GM18517 (cell line): ENCODE measurements around the gene FRMPD3.
A peak's percentile ranks its signal among the peaks of the same experiment; 100 is the strongest.
"Not testable (repeated sequence)": the region's sequence is repeated elsewhere in the genome, so short reads cannot be mapped to it uniquely, and the experiment has no call there.

Experiments used
- ATAC-seq: cut with Tn5 transposase; IDR thresholded peaks from one replicate; pipeline ENCODE4 v1.9.1; 2021; ENCODE audit warnings: mild to moderate bottlenecking, moderate library complexity; ENCODE audit not compliant: unreplicated experiment

FRMPD3 gene

DNA sequence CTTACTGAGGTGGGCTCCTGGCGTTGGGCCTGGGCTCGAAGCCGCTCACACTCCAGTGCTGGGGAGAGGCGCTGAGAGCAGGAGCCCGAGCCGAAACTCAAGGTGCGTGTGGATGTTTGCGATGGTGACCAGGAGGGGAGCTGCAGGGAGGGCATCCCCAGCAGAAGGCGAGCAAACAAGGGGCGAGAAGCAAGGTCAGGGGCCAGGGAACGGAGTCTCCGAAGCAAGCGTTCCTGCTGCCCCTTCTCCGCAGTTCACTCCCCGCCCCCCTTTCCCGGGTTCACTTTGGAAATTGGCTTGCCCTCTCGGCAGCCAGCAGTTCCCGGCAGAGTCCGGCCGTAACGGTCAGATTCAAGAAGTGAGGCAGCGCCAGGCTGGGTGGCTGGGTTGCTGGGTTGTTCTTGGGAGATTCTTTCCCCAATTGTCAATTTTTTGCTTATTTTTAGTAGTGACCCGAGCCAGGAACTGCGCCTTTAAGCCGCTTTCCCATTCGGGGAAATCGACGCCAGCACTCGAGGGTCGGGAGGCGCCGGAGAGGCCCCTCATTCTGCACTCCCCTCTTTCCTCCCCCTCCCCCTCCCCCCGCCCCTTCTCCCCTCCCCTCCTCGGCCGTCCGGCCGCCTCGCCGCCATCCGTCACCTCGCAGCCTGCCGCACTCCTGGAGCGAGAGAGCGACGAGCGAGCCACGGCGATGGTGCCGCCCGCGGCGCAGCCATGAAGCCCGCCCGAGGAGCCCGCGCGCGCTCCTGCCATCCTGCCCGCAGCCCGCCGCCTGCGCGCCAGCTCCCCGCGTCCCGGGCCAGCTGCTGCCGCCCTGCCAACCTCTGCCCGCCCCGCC, at the start of gene FRMPD3:
Gene FRMPD3 (plus strand): TSS at position 655 of the 838 bp plus-strand sequence. CDS start 76,937 bp downstream, outside the sequence.
- no peak for ATAC-seq

DNA sequence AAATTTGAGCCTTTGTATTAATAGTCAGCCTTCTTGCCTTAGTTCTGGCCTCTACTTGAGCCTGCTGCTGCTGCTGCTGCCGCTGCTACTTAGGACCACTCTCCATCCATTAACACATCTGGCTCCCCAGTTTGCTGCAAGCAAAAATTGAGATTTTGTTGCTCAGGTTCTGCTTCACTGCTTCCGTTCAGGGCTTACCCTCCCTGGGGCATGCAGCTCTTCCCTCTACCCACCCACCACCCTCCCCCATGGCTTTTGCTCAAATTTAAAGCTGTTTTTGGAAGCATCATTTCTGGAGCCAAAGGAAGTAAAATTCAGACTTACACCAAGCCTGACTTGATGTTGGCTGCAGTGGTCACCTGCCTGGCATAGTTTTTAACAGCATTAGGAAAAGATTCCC, 28.9 kb upstream of the FRMPD3 start:
- no peak for ATAC-seq

DNA sequence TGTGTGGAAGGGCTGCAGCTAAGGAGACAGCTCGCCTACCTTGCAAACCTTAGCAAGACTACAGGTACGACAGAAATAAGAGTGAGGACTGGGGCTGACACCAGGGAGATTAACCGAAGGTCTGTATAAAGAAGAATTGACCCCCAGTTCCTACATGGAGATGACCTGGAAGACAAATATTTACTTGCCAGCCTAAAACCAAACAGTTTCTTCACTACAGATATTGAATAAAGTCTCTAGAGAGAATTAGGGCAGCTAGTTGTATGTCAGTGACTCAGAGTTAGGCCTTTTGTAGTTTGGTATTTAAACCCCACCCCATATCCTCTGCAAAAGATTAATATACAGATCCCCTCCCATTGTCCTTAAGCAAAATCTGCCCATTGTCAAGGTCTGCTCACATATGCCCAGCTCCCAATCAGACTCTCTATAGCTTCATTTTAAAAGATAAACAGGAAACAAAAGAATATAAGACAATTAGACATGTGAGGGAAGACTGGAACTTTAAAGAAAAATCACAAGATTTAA, 28.1 kb upstream of the FRMPD3 start:
- ATAC-seq: no peak

DNA sequence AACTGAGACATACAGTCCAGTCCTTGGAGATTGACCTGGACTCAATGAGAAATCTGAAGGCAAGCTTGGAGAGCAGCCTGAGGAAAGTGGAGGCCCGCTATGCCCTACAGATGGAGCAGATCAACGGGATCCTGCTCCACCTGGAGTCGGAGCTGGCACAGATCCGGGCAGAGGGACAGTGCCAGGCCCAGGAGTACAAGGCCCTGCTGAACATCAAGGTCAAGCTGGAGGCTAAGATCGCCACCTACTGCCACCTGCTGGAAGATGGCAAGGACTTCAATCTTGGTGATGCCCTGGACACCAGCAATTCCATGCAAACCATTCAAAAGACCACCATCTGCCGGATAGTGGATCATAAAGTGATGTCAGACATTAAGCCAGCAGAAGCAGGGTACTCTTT, 20.4 kb upstream of the FRMPD3 start:
- ATAC-seq: no peak

DNA sequence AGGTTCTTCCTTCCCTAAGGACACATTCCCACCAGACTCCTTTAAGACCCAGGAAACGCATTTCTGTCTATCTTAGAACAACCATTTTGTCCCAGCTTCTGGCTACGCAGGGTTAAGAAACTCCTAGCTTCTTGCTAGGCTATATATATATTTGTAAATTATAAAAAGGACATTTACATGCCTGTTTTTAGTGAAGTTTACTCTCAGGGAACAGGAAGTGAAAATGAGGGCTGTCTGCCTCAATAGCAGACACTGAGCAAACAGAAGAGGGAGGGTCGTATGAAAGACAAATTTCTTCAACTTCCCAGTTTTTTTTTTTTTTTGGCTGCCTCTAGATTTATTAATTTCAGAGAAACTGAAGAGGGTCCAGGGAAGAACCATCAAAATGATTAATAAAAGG, 9.3 kb upstream of the FRMPD3 start:
- no peak for ATAC-seq

DNA sequence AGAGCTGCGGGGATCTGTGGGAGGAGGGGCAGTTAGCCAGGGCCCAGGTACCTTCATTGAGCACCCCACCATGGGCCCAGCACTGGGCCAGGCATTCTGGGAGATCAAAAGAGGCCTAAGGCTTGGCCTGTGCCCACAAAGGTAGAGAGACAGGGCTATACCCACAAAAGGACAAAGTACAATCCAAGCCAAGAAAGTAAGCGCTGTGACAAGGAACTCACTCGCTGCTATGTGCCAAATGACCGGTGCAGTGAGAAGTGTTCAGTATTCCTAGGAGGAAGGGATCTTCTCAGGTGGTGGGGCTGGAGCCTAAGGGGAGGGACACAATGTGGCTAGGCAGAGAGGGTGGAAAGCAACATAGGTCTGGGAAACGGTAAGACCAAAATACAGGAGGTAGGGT, 8.8 kb upstream of the FRMPD3 start:
- ATAC-seq: no peak

DNA sequence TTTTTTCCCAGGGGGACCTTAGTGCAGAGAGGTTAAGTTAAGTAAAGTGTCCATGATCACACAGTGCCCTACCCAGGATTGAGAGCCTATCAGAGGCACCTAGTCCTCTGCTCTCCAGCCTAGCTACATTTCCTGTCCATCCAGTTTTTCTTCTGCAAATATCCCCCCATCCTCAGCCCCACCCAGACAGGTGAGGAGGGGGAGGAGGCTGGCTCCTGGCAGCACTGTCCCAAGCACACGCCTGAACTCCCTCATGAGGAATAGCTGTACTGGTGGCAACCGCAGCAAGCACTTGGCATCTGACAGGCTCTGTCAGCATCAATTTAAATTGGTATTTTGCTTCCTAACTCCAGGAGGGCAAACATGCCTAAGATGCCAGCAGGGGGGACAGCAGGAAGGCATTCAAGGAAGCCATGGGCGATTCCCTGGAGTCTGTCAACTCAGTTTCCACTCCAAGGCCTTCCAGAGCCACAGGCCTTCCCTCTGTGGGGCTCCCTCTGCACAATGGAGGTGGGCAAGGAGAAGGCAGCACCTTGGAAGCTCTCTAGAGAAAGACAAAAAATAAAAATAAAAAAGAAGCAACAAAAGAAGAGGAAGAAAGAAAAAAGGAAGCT, 6.4 kb upstream of the FRMPD3 start:
- ATAC-seq: no peak

DNA sequence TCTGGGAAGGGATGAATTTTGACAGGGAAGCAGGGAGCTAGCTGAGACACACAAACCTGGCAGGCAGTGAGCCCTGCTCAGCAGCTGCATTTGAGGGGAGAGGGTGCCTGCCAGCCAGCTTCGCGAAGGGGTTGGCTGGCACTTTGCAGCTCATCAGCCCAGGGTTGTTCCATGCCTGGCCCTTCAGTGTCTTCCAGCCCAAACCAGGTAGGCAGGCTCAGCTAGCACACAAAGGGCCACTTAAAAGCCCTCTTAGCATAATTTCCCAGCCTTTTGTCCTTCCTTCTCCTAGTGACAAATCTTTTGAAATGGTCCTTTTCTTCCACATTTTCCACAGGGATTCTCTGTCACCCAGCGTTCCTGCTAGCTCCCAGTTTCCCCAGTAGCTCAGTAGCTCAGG, 4.3 kb upstream of the FRMPD3 start:
- no peak for ATAC-seq

DNA sequence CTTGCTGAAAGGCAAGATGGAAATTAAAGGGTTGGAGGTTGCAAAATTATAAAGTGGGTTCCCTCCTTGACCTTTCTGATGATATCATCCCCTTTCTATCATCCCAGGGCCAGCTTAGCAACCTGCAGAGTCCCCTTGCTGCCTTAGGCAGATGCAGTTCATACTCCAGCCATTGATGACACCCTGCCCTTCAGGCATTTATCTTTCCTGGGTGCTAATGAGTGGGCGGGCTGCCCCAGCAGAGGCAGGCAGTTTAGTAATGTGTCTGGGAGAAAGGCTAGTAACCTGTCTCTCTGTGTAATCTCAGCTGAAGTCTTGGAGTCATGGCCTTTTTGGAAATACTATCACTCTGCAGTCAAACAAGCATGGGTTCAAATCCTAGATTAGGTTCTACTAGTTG, 3.8 kb upstream of the FRMPD3 start:
- ATAC-seq: no peak

DNA sequence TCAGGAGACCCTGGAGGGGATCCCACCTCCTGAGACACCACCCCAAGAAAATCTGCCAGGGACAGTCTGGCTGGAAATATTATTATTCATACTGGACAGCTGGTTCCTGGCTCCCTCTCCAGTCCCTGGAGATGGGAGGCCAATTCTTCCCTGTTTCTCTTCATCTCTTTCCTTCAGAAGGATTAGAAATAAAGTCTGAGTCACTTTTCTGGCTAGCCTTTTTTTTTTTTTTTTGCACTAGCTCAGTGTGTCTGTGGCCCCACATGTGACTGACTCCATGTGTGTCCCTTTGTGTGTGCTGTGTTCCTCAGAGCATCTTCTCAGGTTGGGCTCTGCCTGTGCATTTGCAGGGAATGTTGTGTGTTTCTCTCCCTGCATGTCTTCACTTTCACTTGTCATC, 1.8 kb upstream of the FRMPD3 start:
- no peak for ATAC-seq

DNA sequence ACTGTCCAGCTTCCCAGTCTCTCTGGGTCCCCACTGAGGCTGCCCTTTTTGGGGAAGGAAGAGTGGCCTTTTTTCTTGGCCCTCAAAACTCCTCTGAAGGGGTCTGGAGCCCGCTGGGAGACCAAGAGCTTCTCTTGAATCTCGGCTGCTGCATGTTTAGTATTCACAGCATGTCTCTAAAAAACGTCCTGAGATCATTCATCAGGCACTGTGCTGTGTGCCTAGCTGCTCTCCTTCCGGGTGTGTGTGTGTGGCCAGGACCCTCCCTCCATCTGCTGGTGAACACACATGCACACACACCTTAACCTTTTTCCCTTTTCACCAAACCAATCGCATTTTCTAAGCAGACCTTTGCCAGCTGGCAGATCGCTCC, 841 bp upstream of the FRMPD3 start:
- ATAC-seq: no peak

DNA sequence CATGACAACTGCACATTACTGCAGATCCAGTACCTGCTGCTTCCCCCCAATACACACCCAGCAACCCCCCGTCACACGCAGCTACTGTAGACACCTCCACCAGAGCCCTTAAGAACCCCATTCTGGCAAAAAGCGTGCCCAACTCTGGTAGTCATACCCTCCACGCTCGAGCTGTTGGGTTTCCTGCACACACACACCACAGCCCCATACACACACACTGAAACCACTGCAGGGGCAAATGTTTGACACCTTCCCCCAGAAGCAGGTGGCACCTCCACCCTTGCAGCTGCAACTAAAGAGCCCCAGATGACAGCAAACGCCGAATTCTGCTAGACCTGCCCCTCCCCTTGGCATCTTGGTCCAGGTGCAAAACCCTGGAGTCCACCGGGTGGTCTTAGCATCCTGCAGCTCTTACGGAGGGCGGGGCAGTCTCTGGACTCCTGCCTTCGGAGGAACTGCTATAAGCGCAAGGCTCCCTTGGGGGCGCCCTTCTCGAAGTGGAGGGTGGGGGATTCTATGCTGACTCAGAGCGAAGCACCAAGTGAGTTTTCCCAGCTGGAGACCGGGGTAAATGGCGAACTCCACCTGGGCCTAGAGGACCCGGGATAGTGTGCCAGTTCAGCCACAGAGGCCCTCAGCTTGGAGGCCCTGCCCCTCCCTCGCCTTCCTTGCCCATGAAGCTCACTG, 1.5 kb downstream of the FRMPD3 start:
- no peak for ATAC-seq

DNA sequence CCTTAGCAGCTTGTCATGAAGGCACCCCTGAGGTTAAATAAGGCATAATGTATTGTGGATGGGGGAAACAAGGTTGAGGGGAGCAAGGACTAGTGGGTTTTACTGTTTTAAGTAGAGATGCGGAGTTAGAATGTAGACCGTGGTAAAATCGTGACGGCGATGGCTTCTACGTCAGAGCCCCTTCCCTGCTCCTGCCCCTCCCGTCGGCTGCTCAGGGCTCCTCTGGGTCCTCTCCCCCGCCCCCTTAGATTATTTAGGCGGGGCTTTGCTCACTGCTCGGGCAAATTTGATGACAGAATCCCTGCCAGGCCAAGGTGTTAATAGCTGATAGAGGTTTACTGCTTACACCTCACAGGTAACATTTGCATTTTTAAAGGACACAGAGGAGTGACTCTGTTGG, 2.3 kb downstream of the FRMPD3 start:
- ATAC-seq: no peak

DNA sequence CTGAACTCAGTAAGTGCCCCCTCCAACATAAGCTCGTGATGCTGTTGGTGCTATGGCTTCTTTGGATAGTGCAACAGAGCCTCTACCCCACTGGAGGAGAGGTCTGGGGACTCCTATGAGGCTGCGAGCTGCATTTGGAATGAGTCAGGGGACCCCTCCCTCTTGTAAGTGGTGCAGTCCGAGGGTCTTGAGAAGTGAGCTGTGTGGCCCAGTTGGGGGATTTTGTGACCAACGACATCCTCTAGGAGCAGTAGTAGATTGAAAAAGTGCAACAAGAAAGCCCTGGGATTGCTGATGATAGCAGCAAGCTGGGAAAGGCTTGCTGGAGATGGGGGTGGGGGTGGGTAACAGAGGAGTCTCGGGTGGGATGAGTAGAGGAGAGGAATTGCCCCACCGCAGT, 3.1 kb downstream of the FRMPD3 start:
- no peak for ATAC-seq

DNA sequence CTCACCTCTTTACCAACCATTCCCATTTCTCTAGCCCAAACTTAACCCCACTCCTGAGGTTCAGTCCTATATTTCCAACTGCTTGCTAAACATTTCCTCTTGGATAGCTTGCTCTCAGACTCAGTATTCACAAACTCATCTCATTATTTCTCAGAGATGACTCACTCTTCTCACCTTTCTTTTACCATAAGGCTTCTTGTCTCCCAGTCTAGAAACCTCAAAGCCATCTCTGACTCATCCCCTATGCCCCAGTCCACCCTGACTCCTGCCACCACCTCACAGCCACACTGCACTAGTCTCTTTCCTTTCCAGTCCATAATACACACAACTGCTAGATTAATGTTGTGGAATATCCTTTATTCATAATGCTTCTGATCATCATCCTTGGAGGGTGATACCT, 4.8 kb downstream of the FRMPD3 start:
- peak; percentile 89 for ATAC-seq

DNA sequence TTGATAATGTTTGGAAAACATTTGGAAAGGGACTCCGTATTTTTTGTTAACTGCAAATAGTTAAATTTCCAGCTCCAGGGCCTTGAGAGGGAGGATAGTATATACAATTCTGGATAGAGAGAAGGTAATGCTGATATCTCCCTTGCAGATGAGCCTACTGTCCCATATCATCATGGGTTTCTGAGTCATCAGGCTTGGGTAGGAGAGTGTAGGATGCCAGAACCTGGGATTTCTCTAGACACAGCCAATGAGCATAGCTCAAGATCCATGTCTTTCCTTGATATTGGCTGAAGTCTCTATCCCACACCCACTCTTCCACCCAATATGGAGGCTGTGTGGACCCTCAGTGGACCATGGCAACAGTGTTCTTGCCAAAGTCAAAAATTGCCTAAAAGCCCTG, 7.8 kb downstream of the FRMPD3 start:
- no peak for ATAC-seq

DNA sequence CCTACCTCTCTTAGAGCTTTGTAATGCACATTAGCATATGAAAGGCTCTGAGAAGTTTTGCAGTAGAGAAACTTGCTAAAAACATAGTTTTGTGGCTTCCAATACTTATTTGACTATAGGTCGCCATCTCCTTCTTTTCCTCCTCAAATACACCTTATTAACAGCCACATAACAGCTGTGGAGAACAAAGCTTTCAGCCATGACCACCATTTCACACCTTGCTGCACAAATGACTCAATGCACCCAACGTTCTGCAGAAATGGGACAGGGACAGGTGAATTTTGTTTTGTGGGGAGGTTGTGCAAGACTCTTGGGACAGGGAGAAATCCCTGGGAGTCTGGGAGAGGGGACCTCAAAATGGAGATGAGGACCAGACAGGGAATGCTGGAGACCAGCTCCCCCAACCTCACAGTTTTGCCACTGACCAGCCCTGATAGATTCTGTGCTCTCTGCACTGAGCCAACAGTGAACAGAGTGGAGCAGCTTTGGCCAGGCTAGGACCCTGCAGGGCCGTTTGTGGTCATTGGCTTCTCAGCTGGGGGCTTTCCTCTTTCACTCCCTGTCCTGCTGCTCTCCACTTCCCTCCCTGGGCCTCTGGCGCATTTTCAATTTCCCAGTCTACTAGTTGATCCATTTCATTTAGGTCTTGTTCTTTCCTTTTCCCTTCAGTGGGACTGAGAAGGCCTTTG, 16.6 kb downstream of the FRMPD3 start:
- peak; percentile 79 for ATAC-seq

DNA sequence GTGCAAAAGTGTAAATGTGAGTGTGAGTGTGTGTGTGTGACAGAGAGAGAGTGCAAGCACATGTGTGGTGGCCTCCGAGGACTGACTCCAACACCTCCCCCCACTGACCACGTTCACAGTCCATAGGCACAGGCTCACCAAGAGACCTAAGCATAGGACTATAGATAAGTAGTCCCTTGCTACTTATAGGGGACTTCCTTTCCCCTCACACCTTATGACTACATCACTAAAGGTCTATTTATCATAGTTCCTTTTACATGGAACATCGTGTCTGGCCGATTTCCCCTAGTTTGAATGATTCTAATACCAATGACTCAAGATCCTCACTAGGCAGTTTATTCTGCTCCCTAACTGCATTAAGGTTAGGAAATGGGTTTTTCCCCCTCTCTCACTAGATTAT, 17.8 kb downstream of the FRMPD3 start:
- ATAC-seq: no peak

DNA sequence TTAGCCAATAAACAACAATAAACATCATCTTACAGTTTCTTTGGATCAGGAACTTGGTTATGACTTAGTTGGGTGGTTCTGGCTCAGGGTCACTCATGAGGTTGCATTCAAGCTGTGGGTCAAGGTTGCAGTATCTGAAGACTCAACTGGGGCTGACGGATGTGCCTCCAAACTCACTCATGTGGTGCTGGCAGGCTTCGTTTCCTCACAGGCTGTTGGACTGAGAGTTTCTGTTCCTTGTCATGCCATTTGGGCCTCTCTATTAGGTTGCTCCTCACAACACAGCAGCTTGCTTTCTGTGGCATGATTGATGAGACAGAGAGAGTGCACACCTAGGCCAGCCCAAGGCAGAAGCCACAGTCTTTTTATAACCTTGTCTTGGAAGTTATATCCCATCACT, 20.7 kb downstream of the FRMPD3 start:
- no peak for ATAC-seq

DNA sequence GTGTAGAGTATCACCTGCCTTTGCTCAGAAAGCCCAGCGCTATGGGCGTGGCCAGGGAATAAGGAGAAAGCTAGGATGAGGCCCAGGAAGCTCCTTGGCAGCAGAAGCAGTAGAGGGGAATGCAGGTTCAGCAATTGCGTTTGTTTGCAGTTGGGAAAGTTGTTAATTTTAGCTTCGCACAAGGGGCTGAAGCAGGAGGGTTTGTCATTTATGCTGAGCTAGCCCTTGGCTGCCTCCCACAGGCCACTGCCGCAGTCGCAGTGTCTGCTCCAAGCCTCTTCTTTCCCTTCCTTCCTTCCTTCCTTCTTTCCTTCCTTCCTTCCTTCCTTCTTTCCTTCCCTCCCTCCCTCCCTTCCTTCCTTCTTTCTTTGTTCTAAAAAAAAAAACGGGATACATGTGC, 21.5 kb downstream of the FRMPD3 start:
- no peak for ATAC-seq

DNA sequence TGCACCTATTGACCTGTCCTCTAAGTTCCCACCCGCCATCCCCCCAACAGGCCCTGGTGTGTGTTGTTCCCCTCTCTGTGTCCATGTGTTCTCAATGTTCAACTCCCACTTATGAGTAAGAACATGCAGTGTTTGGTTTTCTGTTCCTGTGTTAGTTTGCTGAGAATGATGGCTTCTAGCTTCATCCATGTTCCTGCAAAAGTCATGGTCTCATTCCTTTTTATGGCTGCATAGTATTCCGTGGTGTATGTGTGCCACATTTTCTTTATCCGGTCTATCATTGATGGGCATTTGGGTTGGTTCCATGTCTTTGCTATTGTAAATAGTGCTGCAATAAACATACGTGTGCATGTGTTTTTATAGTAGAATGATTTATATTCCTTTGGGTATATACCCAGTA, 22.0 kb downstream of the FRMPD3 start:
- ATAC-seq: not testable (repeated sequence)
